ENCODE data around the gene CORO2B.

DNA sequence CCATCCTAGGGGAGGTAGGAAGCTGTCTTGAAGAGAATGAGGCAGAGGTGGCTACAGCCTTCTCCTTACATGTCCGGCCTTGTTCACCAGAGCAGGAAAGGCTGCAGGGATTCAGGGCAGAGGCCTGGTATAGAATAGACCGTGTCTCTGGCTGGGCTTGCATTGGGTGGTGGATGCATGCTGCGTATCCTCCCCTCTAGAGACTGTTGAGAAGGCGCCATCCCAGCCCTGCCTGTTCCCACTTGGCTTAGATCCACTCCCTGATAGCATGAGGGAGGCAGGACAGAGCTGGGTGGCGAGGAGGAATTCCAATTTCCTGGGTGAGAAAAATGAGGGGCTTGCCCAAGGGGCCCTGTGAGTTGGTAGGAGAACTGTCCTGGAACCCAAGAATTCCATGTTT, 57.5 kb downstream of the CORO2B start:
- TF ChIP-seq SUZ12 (IDR thresholded peaks at IDR 0.05; ENCODE audit: extremely low read depth, insufficient read depth, insufficient read length), result no peak
- no peak for TF ChIP-seq ZNF274 (IDR thresholded peaks at IDR 0.05; ENCODE audit: low read depth, low read length)
- TF ChIP-seq YY1 (IDR thresholded peaks at IDR 0.05; ENCODE audit: insufficient read depth, insufficient read length), result no peak

Measured in NT2/D1 (cell line).